Measurements from ENCODE around the gene TOR2A.
"Not testable (repeated sequence)": the region's sequence is repeated elsewhere in the genome, so short reads cannot be mapped to it uniquely, and the experiment has no call there.

The TOR2A gene

GRCh38 chr9:127767909-127768331 lies 32.8 kb upstream of the TOR2A start:
- no peak for DNase-seq

GRCh38 chr9:127767410-127767809 lies 32.3 kb upstream of the TOR2A start:
- no peak for DNase-seq

GRCh38 chr9:127765418-127765817 lies 30.3 kb upstream of the TOR2A start:
- DNase-seq = no peak

GRCh38 chr9:127763918-127764384 lies 28.9 kb upstream of the TOR2A start:
- DNase-seq = no peak

- no peak for DNase-seq
Measured at GRCh38 chr9:127762111-127762676, 27.1 kb upstream of the TOR2A start.

- no peak for DNase-seq
Measured at GRCh38 chr9:127761491-127761956, 26.4 kb upstream of the TOR2A start.

- no peak for DNase-seq
Measured at GRCh38 chr9:127761061-127761460, 26.0 kb upstream of the TOR2A start.

GRCh38 chr9:127758843-127759242 lies 23.7 kb upstream of the TOR2A start:
- DNase-seq = no peak

GRCh38 chr9:127756776-127757175 lies 21.7 kb upstream of the TOR2A start:
- not testable (repeated sequence) for DNase-seq

- no peak for DNase-seq
Measured at GRCh38 chr9:127756233-127756632, 21.1 kb upstream of the TOR2A start.

GRCh38 chr9:127755061-127756060 lies 20.3 kb upstream of the TOR2A start:
- DNase-seq = no peak

GRCh38 chr9:127754099-127755060 lies 19.3 kb upstream of the TOR2A start:
- no peak for DNase-seq

GRCh38 chr9:127753622-127754021 lies 18.5 kb upstream of the TOR2A start:
- DNase-seq = no peak

- no peak for DNase-seq
Measured at GRCh38 chr9:127753148-127753547, 18.1 kb upstream of the TOR2A start.

GRCh38 chr9:127751269-127752054 lies 16.4 kb upstream of the TOR2A start:
- no peak for DNase-seq

GRCh38 chr9:127749090-127749787 lies 14.1 kb upstream of the TOR2A start:
- DNase-seq = no peak

- no peak for DNase-seq
Measured at GRCh38 chr9:127746959-127747569, 12.0 kb upstream of the TOR2A start.

- DNase-seq = no peak
Measured at GRCh38 chr9:127744398-127745110, 9.5 kb upstream of the TOR2A start.

GRCh38 chr9:127742435-127743088 lies 7.5 kb upstream of the TOR2A start:
- DNase-seq = no peak

All from NCI-H1417 treated with DMSO at 0.1 percent for 48 hours (cell line).